ENCODE results near the gene ZSCAN2.
"Not testable (repeated sequence)": the region's sequence is repeated elsewhere in the genome, so short reads cannot be mapped to it uniquely, and the experiment has no call there.

Gene ZSCAN2

GRCh38 chr15:84642640-84643039, 41.8 kb downstream of the ZSCAN2 start:
- DNase-seq, result not testable (repeated sequence)

GRCh38 chr15:84643838-84644237, 43.0 kb downstream of the ZSCAN2 start:
- no peak for DNase-seq

- no peak for DNase-seq
Measured at GRCh38 chr15:84645496-84645895, 44.7 kb downstream of the ZSCAN2 start.

GRCh38 chr15:84645997-84646396, 45.2 kb downstream of the ZSCAN2 start:
- DNase-seq, result no peak

GRCh38 chr15:84647726-84648125, 46.9 kb downstream of the ZSCAN2 start:
- no peak for DNase-seq

- no peak for DNase-seq
Measured at GRCh38 chr15:84648539-84648938, 47.7 kb downstream of the ZSCAN2 start.

- no peak for DNase-seq
Measured at GRCh38 chr15:84649706-84650105, 48.9 kb downstream of the ZSCAN2 start.

GRCh38 chr15:84653584-84653909, 52.7 kb downstream of the ZSCAN2 start:
- DNase-seq, result no peak

- DNase-seq, result peak; percentile 93 to 97 (median 95)
Measured at GRCh38 chr15:84653910-84654688, 53.3 kb downstream of the ZSCAN2 start, which contains the start of gene WDR73. Gene WDR73, minus strand, starts transcription at chr15:84654283. Its CDS starts 9 bp downstream, at chr15:84654274.

GRCh38 chr15:84654689-84655453, 54.1 kb downstream of the ZSCAN2 start:
- DNase-seq, result peak; percentile 55 to 77 (median 62)

- DNase-seq, result no peak
Measured at GRCh38 chr15:84656972-84657371, 56.2 kb downstream of the ZSCAN2 start.

GRCh38 chr15:84657748-84658079, 56.9 kb downstream of the ZSCAN2 start:
- DNase-seq, result no peak

- DNase-seq, result peak; percentile 77 to 93 (median 86)
Measured at GRCh38 chr15:84658080-84658787, 57.4 kb downstream of the ZSCAN2 start, which contains the start of gene NMB. Gene NMB, minus strand, starts transcription at chr15:84658199. Its CDS starts 47 bp downstream, at chr15:84658152.

GRCh38 chr15:84658788-84659411, 58.1 kb downstream of the ZSCAN2 start:
- DNase-seq, result no peak

GRCh38 chr15:84659904-84660781, 59.3 kb downstream of the ZSCAN2 start:
- no peak for DNase-seq

GRCh38 chr15:84661001-84661400, 60.2 kb downstream of the ZSCAN2 start:
- no peak for DNase-seq

GRCh38 chr15:84666373-84666772, 65.6 kb downstream of the ZSCAN2 start:
- DNase-seq, result no peak

GRCh38 chr15:84668221-84668982, 67.6 kb downstream of the ZSCAN2 start:
- no peak for DNase-seq

GRCh38 chr15:84669726-84670125, 68.9 kb downstream of the ZSCAN2 start:
- DNase-seq, result no peak

- no peak for DNase-seq
Measured at GRCh38 chr15:84671211-84671610, 70.4 kb downstream of the ZSCAN2 start.
